Esophagus (tissue), 2 donors: Measurements from ENCODE around the gene CNKSR1. TPM values are rescaled to one million over a fixed set of nuclear protein-coding genes. Genes with fewer than 3 reads are reported as not detected.

Experiments
- H3K27ac ChIP-seq, 2 donors: one replicate each; pipeline ENCODE4 v1.5.1; 2013; ENCODE audit warnings: low read depth in 2 of 2, mild to moderate bottlenecking in 2 of 2, inconsistent platforms in 1 of 2, low read length in 1 of 2, moderate library complexity in 1 of 2
- H3K27me3 ChIP-seq, 2 donors: one replicate each; pipeline ENCODE4 v1.6.1; 2013; ENCODE audit warnings: low read length in 2 of 2, control low read depth in 1 of 2, mild to moderate bottlenecking in 1 of 2; ENCODE audit not compliant: insufficient read depth in 2 of 2, control insufficient read depth in 1 of 2
- H3K36me3 ChIP-seq, 2 donors: one replicate each; pipeline ENCODE4 v1.6.1; 2013; ENCODE audit warnings: low read length in 1 of 2; ENCODE audit not compliant: control insufficient read depth in 2 of 2, insufficient read depth in 2 of 2
- H3K4me1 ChIP-seq, 2 donors: one replicate each; pipeline ENCODE4 v1.6.1; 2013; ENCODE audit warnings: low read length in 1 of 2; ENCODE audit not compliant: control insufficient read depth in 2 of 2, insufficient read depth in 2 of 2
- H3K4me3 ChIP-seq, 2 donors: one replicate each; pipeline ENCODE4 v1.5.1; 2013; ENCODE audit warnings: low read length in 2 of 2, mild to moderate bottlenecking in 2 of 2, low read depth in 1 of 2, moderate library complexity in 1 of 2
- H3K9me3 ChIP-seq, 2 donors: one replicate each; pipeline ENCODE4 v1.6.1; 2013; ENCODE audit warnings: mild to moderate bottlenecking in 2 of 2, low read depth in 1 of 2, low read length in 1 of 2, moderate library complexity in 1 of 2; ENCODE audit not compliant: control insufficient read depth in 2 of 2, insufficient read depth in 1 of 2
- WGBS, 2 donors: extraction: QIAGEN DNeasy Blood & Tissue Kit; methylation state at CpG; one replicate each; pipeline ENCODE4 v1.1.7; 2013; 5-methylcytosine and 5-hydroxymethylcytosine counted together
- polyA plus RNA-seq, 2 donors: library from polyadenylated mRNA; stranded (reverse); fragments of 200-250 nt; gene quantifications; one replicate each; pipeline ENCODE4 v1.2.3, GENCODE V29; 2013
- donor health status: healthy with polysubstance abuse.
- donor health status: Bipolar disorder and iron deficiency.

The CNKSR1 gene
- polyA plus RNA-seq, 2 donors = 18.7 to 31.9 TPM

GRCh38 chr1:26197301-26197700, 20.0 kb downstream of the CNKSR1 start:
- Histone ChIP-seq H3K36me3 (no peaks in the 10 kb centered on the region), H3K27me3 (no peaks in the 10 kb centered on the region), H3K4me1 (peaks cover 0 to 5% of the 10 kb centered on the region in 2 donors), H3K9me3 (no peaks in the 10 kb centered on the region), H3K4me3 (no peak overlapping the region), H3K27ac (no peak overlapping the region)
- WGBS, 2 donors = 90 to 92% methylated on average over 3 of the region's 3 CpGs

DNA sequence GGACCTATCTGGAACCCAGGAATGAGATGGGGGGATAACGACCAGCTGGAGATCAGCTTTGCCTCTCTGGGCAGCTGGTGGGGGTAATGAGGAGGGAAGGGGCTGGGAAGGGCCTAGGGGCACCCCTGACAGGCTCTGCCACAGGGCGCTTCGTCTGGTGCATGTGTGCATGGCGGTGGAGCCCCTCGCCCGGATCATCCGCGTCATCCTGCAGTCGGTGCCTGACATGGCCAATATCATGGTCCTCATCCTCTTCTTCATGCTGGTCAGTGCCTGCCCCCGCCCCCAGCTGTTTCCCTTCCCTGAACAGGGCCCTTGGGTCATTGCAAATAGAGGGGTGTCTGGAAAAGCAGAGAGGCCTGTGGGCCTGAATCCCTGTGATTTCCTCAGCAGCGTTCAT, 20.5 kb downstream of the CNKSR1 start:
- no peak overlapping the region for H3K27ac ChIP-seq
- WGBS, 2 donors = 85 to 91% methylated on average over 11 of the region's 11 CpGs

DNA sequence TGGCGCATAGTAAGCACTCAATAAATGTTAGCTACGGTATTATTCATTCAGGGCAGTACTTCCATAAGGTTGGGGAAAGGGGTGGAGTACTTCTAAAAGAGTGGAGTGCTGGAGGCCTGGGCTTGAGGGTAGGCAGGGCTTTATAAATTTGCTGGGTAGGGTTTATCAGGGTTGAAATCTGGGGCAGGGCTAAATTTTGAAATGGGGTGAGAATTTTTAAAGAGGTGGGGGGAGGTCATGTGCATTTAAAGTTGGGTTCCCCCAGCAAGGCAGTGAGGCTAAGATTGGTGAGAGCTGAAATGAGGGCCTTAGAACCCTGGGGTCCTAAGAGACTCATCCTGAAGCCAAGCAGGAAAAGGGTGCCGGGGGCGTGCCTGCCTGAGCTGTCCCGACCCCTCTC, 23.1 kb downstream of the CNKSR1 start:
- Histone ChIP-seq H3K27me3 (no peaks in the 10 kb centered on the region), H3K36me3 (no peaks in the 10 kb centered on the region), H3K27ac (no peak overlapping the region), H3K4me1 (peaks cover 0 to 5% of the 10 kb centered on the region in 2 donors), H3K4me3 (no peak overlapping the region), H3K9me3 (no peaks in the 10 kb centered on the region)
- WGBS, 2 donors = 89 to 94% methylated on average over 5 of the region's 5 CpGs

More for the DNA sequence above, 20.5 kb downstream of the CNKSR1 start:
- Histone ChIP-seq H3K9me3 (no peaks in the 10 kb centered on the region), H3K4me3 (no peak overlapping the region), H3K36me3 (no peaks in the 10 kb centered on the region), H3K27me3 (no peaks in the 10 kb centered on the region), H3K4me1 (peaks cover 0 to 5% of the 10 kb centered on the region in 2 donors)

- no peaks in the 10 kb centered on the region for H3K36me3 ChIP-seq
- no peak overlapping the region for H3K4me3 ChIP-seq
- peaks cover 0 to 5% of the 10 kb centered on the region in 2 donors for H3K4me1 ChIP-seq
- no peaks in the 10 kb centered on the region for H3K27me3 ChIP-seq
- no peak overlapping the region for H3K27ac ChIP-seq
- 80 to 84% methylated on average over 9 of the region's 9 CpGs for WGBS, 2 donors
- no peaks in the 10 kb centered on the region for H3K9me3 ChIP-seq
Measured at GRCh38 chr1:26203642-26204318, 26.5 kb downstream of the CNKSR1 start.

GRCh38 chr1:26210147-26210870, 33.0 kb downstream of the CNKSR1 start:
- 83 to 85% methylated on average over 5 of the region's 5 CpGs for WGBS, 2 donors
- Histone ChIP-seq H3K4me1 (no peaks in the 10 kb centered on the region), H3K36me3 (no peaks in the 10 kb centered on the region), H3K27ac (no peak overlapping the region), H3K9me3 (no peaks in the 10 kb centered on the region), H3K27me3 (no peaks in the 10 kb centered on the region), H3K4me3 (no peak overlapping the region)

DNA sequence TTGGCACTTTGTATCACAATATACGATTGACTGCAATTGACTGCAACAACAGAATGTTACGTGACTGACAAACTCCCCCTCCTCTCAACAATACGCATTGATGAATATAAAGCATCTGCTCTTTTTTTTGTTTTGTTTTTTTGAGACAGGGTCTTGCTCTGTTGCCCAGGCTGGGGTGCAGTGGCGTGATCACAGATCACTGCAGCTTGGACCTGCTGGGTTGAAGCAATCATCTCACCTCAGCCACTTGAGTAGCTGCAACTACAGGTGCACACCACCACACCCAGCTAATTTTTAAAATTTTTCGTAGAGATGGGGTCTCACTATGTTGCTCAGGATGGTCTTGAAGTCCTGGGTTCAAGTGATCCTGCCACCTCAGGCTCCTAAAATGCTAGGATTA, 35.4 kb downstream of the CNKSR1 start:
- H3K27ac ChIP-seq = no peak overlapping the region
- H3K4me1 ChIP-seq = no peaks in the 10 kb centered on the region
- H3K27me3 ChIP-seq = no peaks in the 10 kb centered on the region
- WGBS, 2 donors = 83 to 87% methylated on average over 5 of the region's 5 CpGs
- no peaks in the 10 kb centered on the region for H3K9me3 ChIP-seq
- H3K36me3 ChIP-seq = no peaks in the 10 kb centered on the region
- no peak overlapping the region for H3K4me3 ChIP-seq

DNA sequence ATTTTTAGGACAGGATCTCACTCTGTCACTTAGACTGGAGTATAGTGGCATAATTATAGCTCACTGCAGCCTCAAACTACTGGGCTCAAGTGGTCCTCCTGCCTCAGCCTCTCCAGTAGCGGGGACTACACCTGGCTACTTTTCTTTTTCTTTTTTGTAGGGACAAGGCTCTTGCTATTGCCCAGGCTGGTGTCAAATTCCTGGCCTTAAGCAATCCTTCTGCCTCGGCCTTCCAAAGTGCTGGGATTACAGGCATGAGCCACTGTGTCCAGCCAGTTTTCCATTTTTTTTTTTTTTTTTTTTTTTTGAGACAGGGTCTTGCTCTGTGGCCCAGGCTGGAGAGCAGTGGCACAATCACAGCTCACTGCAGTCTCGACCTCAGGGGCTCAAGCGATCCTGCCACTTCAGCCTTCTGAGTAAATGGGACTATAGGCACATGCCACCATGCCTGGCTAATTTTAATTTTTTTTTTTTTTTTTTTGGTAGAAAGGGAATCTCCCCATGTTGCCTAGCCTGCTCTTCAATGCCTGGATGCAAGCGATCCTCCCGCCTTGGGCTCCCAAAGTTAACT, 36.1 kb downstream of the CNKSR1 start:
- no peak overlapping the region for H3K4me3 ChIP-seq
- no peak overlapping the region for H3K27ac ChIP-seq
- H3K4me1 ChIP-seq = no peaks in the 10 kb centered on the region
- no peaks in the 10 kb centered on the region for H3K36me3 ChIP-seq
- H3K9me3 ChIP-seq = no peaks in the 10 kb centered on the region
- WGBS, 2 donors = 77 to 82% methylated on average over 6 of the region's 6 CpGs
- no peaks in the 10 kb centered on the region for H3K27me3 ChIP-seq

DNA sequence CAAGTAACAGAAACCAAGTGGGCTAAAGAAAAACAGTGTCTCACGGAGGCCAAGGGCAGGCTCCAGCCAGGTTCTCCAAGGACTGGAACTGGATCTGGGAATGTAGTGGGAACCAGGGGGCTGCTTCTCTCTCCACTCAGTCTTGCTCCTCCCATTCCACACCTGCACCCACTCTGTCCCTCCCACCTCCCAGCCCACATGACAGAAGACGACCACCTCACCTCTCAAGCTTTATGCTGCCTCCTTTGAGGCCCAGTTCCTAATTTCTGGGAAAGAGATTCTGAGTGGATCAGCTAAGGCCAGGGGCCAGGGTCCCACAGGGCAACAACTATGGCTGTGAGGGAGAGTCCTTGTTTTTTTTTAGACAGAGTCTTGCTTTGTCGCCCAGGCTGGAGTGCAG, 38.0 kb downstream of the CNKSR1 start:
- 41 to 43% methylated on average over 3 of the region's 3 CpGs for WGBS, 2 donors
- H3K4me3 ChIP-seq = no peak overlapping the region
- H3K36me3 ChIP-seq = no peaks in the 10 kb centered on the region
- no peak overlapping the region for H3K27ac ChIP-seq
- H3K4me1 ChIP-seq = peaks cover 0 to 4% of the 10 kb centered on the region in 2 donors
- no peaks in the 10 kb centered on the region for H3K9me3 ChIP-seq
- no peaks in the 10 kb centered on the region for H3K27me3 ChIP-seq

DNA sequence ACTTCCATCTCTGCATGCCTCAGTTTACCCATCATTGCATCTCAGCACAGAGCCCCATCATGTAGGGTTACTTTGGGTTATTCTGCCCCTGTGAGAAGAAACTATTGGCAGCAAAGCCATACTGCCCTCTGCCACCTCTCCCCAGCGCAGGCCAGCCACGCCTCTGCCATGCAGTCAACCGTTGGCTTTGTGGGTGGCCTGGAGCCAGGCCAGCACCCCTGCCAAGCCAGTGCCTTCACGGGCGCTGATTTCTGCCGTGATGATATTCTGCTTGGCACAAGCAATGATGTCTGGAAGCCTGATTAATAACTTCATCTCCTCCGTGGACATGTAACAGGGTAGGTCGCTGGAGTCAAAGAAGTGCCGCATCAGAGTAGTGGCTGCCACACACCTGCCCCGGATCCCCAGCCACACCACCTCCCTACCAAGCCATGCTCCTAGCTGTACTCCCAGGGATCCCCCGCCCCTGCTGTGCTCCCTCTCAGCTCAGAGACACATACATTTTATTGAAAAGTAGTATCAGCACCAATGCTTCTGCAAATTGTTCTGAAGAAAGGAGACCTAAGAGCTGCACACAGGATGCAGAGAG, 41.7 kb downstream of the CNKSR1 start:
- no peaks in the 10 kb centered on the region for H3K9me3 ChIP-seq
- H3K27me3 ChIP-seq = no peaks in the 10 kb centered on the region
- no peak overlapping the region for H3K4me3 ChIP-seq
- 37 to 43% methylated on average over 11 of the region's 11 CpGs for WGBS, 2 donors
- H3K27ac ChIP-seq = no peak overlapping the region
- no peaks in the 10 kb centered on the region for H3K36me3 ChIP-seq
- peaks cover 0 to 4% of the 10 kb centered on the region in 2 donors for H3K4me1 ChIP-seq
